HG03095 (cell line): ENCODE results near the gene DNAH17.

Source experiments
- ATAC-seq: cut with Tn5 transposase; IDR thresholded peaks from one replicate; pipeline ENCODE4 v1.9.1; 2021; ENCODE audit warnings: moderate library complexity; ENCODE audit not compliant: unreplicated experiment

The DNAH17 gene

GRCh38 chr17:78499715-78500540, 77.3 kb downstream of the DNAH17 start:
- no peak for ATAC-seq

GRCh38 chr17:78498848-78499247, 78.3 kb downstream of the DNAH17 start:
- no peak for ATAC-seq

- no peak for ATAC-seq
These were observed 80.1 kb downstream of the DNAH17 start for GRCh38 chr17:78497115-78497540.

GRCh38 chr17:78496311-78496710, 80.9 kb downstream of the DNAH17 start:
- ATAC-seq: no peak

GRCh38 chr17:78495634-78496033, 81.6 kb downstream of the DNAH17 start:
- ATAC-seq: no peak

- ATAC-seq: no peak
These were observed 82.4 kb downstream of the DNAH17 start for GRCh38 chr17:78494696-78495330.

GRCh38 chr17:78493853-78494695, 83.1 kb downstream of the DNAH17 start:
- no peak for ATAC-seq

GRCh38 chr17:78493450-78493849, 83.7 kb downstream of the DNAH17 start:
- no peak for ATAC-seq

GRCh38 chr17:78492116-78492799, 84.9 kb downstream of the DNAH17 start:
- no peak for ATAC-seq

- no peak for ATAC-seq
These were observed 85.7 kb downstream of the DNAH17 start for GRCh38 chr17:78491236-78492115.

- ATAC-seq: no peak
These were observed 86.5 kb downstream of the DNAH17 start for GRCh38 chr17:78490673-78491072.

GRCh38 chr17:78490156-78490555, 87.0 kb downstream of the DNAH17 start:
- no peak for ATAC-seq

- no peak for ATAC-seq
These were observed 88.1 kb downstream of the DNAH17 start for GRCh38 chr17:78488867-78489634.

- ATAC-seq: no peak
These were observed 89.0 kb downstream of the DNAH17 start for GRCh38 chr17:78488156-78488555.

- ATAC-seq: no peak
These were observed 90.1 kb downstream of the DNAH17 start for GRCh38 chr17:78486946-78487680.

- ATAC-seq: no peak
These were observed 90.9 kb downstream of the DNAH17 start for GRCh38 chr17:78486228-78486802.

GRCh38 chr17:78485290-78486168, 91.7 kb downstream of the DNAH17 start:
- ATAC-seq: no peak
